Thoracic aorta (tissue), 2 donors: ENCODE results near the gene OR1J4. TPM values are rescaled to one million over a fixed set of nuclear protein-coding genes. Genes with fewer than 3 reads are reported as not detected.

ENCODE experiments used
- ATAC-seq: fragments of 150-250 bp; one replicate; pipeline ENCODE4 v1.8.0; 2017; ENCODE audit warnings: low read depth; ENCODE audit not compliant: insufficient number of reproducible peaks, low FRiP score
- DNase-seq: peaks from one replicate; pipeline ENCODE4 v3.0.0-alpha.2; 2020; ENCODE audit warnings: low spot score
- H3K27ac ChIP-seq, 2 donors: fragments of 200-600 bp; sonication (generic); 1 replicate in 1 of 2; 2 replicates in 1 of 2; pipeline ENCODE4 v1.5.1; 2016; ENCODE audit warnings: mild to moderate bottlenecking in 2 of 2, moderate library complexity in 2 of 2
- H3K27me3 ChIP-seq: fragments of 200-600 bp; sonication (generic); replicated peaks from 2 replicates; pipeline ENCODE4 v1.6.0; 2016; ENCODE audit warnings: mild to moderate bottlenecking; ENCODE audit not compliant: insufficient read depth
- H3K36me3 ChIP-seq: fragments of 200-600 bp; sonication (generic); one replicate; pipeline ENCODE4 v1.5.1; 2016
- H3K4me1 ChIP-seq, 2 donors: fragments of 200-600 bp; sonication (generic); 1 replicate in 1 of 2; 2 replicates in 1 of 2; pipeline versions ENCODE4 v1.5.1 to v1.6.0; 2016; ENCODE audit warnings: low read depth in 2 of 2, mild to moderate bottlenecking in 1 of 2; ENCODE audit not compliant: control insufficient read depth in 1 of 2
- H3K4me3 ChIP-seq: fragments of 200-600 bp; sonication (generic); 2 replicates; pipeline ENCODE4 v1.5.1; 2016; ENCODE audit warnings: mild to moderate bottlenecking
- H3K9me3 ChIP-seq: fragments of 200-600 bp; sonication (generic); 2 replicates; pipeline ENCODE4 v1.5.1; 2016
- CTCF ChIP-seq: fragments of 200-600 bp; sonication (generic); IDR thresholded peaks from one replicate; pipeline ENCODE4 v1.5.1; 2019; ENCODE audit warnings: antibody characterized with exemption
- total RNA-seq, 2 donors: library from RNA; depleted of rRNA; stranded (reverse); fragments of >200 nt; gene quantifications; one replicate each; pipeline versions ENCODE4 v1.1.0 to v1.2.3, GENCODE V29; 2016

Gene OR1J4
- total RNA-seq, 2 donors from 2014 or later, result not detected

- H3K4me3 ChIP-seq, result no peak overlapping the region
- TF ChIP-seq CTCF, result no peak
- no peaks in the 10 kb centered on the region for H3K36me3 ChIP-seq
- ATAC-seq (no peak), DNase-seq (no peak)
- no peaks in the 10 kb centered on the region for H3K27me3 ChIP-seq
- no peak overlapping the region for H3K27ac ChIP-seq
- H3K9me3 ChIP-seq, result no peaks in the 10 kb centered on the region
- H3K4me1 ChIP-seq, result no peaks in the 10 kb centered on the region
These were observed 39.9 kb upstream of the OR1J4 start for GRCh38 chr9:122479062-122479461.

- Histone ChIP-seq H3K4me3 (no peak overlapping the region), H3K9me3 (no peaks in the 10 kb centered on the region), H3K36me3 (no peaks in the 10 kb centered on the region), H3K4me1 (no peaks in the 10 kb centered on the region), H3K27me3 (no peaks in the 10 kb centered on the region), H3K27ac (no peak overlapping the region)
- DNase-seq, result no peak
- TF ChIP-seq CTCF, result no peak
- no peak for ATAC-seq
These were observed 20.1 kb upstream of the OR1J4 start for GRCh38 chr9:122498883-122499288.

- Histone ChIP-seq H3K27ac (no peak overlapping the region), H3K27me3 (no peaks in the 10 kb centered on the region), H3K36me3 (no peaks in the 10 kb centered on the region), H3K4me1 (no peaks in the 10 kb centered on the region), H3K4me3 (no peak overlapping the region), H3K9me3 (no peaks in the 10 kb centered on the region)
- DNase-seq, result no peak
- no peak for TF ChIP-seq CTCF
- ATAC-seq, result no peak
These were observed 12.0 kb upstream of the OR1J4 start for GRCh38 chr9:122506964-122507363.

DNA sequence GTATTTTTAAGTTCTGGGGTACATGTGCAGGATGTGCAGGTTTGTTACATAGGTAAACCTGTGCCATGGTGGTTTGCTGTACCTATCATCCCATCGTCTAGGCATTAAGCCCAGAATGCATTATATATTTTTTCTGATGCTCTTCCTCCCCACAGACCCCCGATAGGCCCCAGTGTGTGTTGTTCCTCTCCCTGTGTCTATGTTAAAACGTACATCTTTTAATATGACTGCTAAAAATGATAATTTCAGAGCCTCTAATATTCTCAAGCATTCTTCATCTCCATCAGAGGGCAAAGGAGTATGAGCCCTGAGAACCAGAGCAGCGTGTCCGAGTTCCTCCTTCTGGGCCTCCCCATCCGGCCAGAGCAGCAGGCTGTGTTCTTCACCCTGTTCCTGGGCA, 8.4 kb upstream of the OR1J4 start, which contains the start of gene OR1J2:
Gene OR1J2 (plus strand): TSS at position 301 of the 400 bp plus-strand sequence. CDS start 0 bp downstream, at position 301.
- H3K4me1 ChIP-seq, result no peaks in the 10 kb centered on the region
- no peak for ATAC-seq
- TF ChIP-seq CTCF, result no peak
- H3K36me3 ChIP-seq, result no peaks in the 10 kb centered on the region
- no peaks in the 10 kb centered on the region for H3K27me3 ChIP-seq
- H3K4me3 ChIP-seq, result no peak within 1 kb of the TSS
- H3K27ac ChIP-seq, result no peak within 1 kb of the TSS
- no peak for DNase-seq
- H3K9me3 ChIP-seq, result no peaks in the 10 kb centered on the region

DNA sequence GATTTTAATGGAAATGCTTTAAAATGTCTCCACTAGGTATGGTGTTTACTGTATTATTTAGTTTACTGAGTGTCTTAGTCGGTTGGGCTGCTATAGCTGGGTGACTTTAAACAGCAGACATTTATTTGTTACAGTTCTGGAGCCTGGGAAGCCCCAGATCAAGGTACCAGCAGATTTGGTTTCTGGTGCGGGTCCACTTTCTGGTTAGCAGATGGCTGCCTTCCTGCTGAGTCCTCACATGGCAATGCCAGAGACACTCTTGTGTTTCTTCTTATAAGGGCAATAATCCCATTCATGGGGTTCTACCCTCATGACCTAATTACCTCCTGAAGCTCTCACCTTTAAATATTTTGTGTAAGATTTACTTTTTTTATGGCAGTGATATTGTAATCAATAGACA, 715 bp upstream of the OR1J4 start:
- no peaks in the 10 kb centered on the region for H3K27me3 ChIP-seq
- no peaks in the 10 kb centered on the region for H3K36me3 ChIP-seq
- no peak overlapping the region for H3K4me3 ChIP-seq
- DNase-seq (no peak), ATAC-seq (no peak)
- no peak overlapping the region for H3K27ac ChIP-seq
- no peaks in the 10 kb centered on the region for H3K9me3 ChIP-seq
- H3K4me1 ChIP-seq, result no peaks in the 10 kb centered on the region
- TF ChIP-seq CTCF, result no peak
